Astrocyte (in vitro differentiated cells and primary cell): Measurements from ENCODE around the gene RAI2.

Source experiments
- CTCF ChIP-seq: IDR thresholded peaks from 2 replicates; pipeline ENCODE4 v1.5.1; 2011; ENCODE audit warnings: low read depth, mild to moderate bottlenecking, inconsistent platforms, low read length, moderate library complexity; ENCODE audit not compliant: insufficient read depth
- EZH2 ChIP-seq: IDR thresholded peaks from 2 replicates; pipeline ENCODE4 v1.6.1; 2012; ENCODE audit warnings: mild to moderate bottlenecking, low read length, inconsistent platforms; ENCODE audit not compliant: insufficient read depth

DNA sequence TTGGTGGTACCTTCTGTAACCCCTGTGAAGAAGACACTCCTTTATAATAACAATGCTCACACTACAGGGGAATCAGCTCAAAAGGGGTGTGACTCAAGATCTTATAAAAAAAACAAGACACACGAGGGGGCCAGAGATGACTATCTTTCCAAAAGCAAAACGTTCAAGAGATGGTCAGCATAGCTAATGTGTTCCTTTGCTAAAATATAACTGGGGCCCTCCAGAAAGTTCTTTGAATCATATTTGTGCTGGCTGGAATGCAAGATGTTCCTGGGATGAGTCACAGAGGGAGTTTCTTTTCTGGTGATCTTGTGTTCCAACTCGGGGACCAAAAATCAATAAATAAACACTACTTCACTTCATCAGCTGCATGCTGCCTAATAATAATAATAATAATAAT, 46.5 kb downstream of the RAI2 start:
- TF ChIP-seq CTCF (no peak), EZH2 (no peak)
